ENCODE measurements around the gene ZFAND3.

ZFAND3 gene, protein sequence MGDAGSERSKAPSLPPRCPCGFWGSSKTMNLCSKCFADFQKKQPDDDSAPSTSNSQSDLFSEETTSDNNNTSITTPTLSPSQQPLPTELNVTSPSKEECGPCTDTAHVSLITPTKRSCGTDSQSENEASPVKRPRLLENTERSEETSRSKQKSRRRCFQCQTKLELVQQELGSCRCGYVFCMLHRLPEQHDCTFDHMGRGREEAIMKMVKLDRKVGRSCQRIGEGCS

DNA sequence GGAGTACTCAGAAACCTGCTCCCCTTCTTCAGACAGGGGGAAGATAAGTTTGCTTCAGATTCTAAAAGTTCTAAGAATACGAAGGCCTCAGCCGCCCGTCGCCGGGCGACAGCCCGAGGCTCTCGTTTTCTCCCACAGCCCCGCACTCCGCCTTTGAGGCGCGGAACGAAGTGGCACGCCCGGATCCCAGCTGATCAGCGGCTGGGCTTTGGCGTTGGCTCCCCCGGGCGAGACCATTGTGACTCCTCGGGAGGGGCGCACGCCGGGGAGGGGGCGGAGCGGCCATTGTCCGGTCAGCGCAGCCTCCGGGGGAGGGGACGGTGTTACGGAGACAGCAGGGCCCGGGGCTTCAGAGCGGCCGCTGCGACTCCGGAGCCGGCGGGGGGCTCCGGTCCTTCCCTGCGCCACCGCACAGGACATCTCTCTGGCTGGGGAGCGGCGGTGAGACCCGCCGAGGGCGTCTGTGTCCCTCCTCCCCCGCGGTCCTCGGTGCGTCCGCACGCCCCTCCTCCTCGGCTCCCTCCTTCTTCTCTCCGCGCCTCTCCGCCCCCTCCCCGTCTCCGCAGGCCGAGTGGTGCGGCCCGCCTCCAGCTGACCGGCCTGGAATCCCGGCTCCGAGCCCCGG is at the start of gene ZFAND3:
Gene ZFAND3, plus strand, starts transcription at position 551 of the 625 bp plus-strand sequence. CDS start 219 bp downstream, outside the sequence.
- DNase-seq = peak; percentile 85

DNA sequence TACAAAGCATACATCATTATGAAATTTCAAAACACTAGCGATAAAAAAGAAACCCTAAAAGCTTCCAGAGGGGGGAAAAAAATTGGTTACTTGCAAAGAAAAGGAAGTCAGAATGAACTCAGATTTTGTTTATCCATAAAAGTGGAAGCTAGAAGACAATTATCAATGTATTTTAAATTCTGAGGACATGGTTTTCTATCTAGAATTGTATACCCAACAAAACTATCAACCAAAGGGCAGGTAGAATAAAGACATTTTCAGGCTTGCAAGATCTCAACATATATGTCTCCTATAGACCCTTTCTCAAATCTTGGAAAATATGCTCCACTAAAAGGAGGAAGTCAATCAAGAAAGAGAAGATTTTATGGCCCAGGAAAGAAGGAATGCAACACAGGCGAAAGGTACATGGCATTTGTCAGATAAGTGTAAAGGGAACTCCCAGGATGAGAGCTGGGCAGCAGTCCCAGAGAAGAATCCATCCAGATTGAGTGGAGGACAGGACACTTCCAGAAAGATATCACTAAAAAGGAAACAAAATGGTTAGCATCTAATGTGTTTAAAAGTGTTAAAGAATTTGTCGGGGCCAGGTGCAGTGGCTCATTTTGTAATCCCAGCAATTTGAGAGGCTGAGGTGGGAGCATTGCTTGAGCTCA is 45.4 kb upstream of the ZFAND3 start:
- DNase-seq = no peak

DNA sequence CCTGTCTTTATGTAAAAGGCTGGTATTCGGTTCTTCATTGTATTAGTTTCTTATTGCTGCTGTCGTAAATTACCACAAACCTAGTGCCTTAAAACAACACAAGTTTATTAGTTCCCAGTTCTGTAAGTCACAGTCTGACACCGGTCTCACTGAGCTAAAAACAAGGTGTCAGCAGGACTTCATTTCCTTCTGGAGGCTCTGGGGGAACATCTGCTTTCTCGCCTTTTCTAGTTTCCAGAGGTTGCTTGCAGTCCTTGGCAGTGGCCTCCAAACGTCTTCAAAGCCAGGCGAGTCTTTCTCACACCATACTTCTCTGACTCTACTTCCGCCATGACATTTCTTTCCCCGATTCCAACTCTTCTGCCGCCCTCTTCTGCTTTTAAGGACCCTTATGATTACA is 43.0 kb upstream of the ZFAND3 start:
- DNase-seq = no peak

DNA sequence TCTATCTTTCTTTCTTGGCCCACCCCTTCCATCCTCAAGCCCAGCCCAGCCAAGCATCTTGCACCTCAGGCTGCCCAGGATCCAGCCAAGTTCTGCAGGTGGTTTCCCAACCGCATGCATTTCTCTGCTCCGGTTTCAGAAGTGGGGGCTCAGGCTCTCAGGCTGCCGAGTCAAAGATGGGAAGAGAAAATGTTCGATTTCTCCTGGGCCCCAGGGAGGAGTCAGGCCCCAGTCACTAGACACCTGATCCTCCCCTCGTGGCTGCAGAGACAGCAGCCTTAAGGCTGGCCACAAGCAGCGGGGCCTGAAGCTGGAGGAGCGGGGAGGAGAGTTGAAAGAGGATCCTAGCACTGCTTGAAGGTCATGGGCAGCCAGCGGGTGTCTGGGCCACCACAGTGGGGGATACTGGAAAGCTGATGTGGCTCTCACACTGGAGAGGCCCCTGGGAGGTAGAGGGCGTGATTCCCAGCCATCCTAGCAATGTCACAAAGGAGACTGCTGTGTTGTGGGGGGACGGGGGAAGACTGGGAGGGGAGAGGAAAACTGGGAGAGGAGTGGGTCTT is 42.2 kb upstream of the ZFAND3 start:
- no peak for DNase-seq

DNA sequence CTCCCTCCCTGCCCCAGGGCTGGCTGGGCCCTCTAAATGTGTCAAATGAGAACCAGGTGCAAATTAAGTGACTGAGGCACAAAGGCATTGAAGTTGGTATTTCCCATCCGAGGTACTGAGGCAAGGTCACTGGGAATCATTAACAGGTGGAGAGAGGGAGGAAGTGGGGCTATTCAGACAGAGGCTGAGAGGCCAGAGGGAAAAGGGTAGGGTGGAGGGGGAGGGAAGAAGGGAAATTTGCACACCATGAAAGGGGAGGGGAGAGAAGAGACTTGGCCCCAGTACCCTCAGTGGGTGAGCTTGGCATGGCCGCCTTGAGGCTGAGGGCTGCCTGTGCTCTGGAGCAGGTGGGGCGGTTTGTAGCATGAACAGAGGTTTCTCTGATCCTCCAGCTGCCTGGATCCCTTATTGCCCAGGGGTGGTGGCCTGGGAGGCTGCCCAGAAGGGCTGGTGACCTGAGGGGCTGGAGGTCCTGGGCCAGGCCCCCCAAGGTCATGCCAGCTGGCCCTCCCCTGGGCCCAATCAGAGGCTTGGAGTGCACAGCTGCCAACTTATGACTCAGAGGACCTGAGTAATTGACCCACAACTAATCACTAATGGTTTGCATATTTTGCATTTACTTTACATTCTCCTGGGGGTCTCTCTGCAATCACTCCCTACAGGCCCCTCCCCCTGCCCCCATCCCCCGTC is 40.3 kb upstream of the ZFAND3 start:
- no peak for DNase-seq

DNA sequence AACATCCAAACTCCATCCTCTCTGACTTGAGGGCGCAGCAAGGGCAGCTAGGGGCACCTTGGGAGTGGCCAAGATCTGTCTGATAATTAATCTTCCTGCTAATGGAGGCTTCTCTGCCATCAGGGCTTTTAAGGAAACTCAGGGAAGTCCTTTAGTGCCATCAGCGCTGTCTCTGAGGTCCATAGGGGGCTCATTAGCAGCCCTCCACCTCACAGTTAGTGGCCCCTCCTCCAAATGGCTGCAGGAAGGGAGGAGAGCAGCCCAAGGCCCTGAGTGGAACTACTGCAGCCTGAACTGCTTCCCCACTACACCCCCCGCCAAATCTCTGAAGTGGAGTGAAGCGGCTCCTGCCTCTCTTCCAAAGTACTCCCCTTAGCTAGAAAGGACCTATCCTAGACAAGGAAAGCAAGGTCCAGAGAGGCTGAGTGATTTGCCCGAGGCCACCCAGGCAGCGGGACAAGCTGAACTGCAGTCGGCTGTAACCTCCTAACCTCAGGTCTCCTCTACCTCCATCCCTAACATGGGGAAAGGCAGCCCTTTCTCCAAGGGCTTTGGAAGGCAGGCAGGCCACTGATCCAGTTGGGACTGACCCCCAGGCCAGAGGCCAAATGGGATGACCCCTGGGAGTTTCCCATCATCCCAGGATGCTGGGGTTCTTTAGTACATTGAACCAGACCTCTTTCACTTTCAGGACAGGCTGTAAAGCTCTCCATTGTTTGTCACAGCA is 39.5 kb upstream of the ZFAND3 start:
- DNase-seq = no peak

DNA sequence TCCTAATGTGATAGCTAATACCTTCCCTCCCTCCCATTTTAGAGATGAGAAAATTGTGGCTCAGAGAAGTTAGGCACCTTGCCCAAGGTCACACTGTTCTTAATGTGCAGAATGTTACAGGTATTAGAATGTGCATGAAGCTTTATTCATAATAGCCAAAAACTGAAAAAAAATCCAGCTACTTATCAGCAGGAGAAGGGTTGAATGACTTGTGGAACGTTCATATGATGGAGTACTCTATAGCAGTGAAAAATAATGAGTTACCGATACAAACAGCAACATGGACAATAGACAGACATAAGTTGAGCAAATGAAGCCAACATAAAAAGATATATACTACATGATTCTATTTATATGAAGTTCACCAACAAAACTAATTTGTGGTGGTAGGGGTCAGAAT is 37.7 kb upstream of the ZFAND3 start:
- DNase-seq = no peak

DNA sequence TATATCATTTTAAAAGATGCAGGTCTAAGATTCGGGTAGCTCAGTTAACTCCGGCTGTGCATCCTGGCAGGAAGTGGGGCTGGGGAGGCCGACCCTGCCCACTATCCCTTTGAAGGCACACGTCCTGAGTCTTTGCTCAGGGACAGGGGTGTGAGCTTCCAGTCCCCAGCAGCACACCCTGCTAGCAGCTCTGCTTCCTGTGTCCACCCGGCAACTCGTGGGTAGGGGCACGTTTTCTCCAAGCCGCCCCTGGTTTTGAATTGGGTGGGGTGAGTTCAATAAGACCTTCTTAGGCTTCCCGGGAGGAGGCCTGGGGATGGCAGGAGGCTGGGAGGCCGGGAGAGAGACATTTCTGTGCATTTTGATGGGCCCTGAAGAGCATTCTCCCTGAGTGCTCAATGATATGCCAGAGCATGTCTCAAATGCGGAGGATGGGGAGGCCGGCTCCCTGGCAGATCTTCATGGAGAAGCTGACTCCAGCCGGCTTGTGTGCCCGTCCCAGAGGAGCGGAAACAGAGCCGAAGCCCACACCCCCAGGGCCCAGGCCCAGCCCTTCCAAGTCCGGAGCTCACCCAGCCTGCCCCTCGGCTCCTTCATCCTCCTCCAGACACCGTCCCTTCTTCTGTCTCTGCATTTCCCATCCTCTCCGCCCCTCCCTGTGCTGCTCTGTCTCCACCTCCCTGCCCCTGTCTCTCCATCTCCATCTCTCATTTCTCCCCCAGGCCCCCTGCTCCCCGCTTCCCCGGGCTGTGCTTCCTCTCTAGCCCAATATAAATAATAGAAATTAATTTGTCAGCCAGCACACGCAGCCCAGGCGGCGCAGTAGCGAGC is 36.3 kb upstream of the ZFAND3 start:
- peak; percentile 6 for DNase-seq

DNA sequence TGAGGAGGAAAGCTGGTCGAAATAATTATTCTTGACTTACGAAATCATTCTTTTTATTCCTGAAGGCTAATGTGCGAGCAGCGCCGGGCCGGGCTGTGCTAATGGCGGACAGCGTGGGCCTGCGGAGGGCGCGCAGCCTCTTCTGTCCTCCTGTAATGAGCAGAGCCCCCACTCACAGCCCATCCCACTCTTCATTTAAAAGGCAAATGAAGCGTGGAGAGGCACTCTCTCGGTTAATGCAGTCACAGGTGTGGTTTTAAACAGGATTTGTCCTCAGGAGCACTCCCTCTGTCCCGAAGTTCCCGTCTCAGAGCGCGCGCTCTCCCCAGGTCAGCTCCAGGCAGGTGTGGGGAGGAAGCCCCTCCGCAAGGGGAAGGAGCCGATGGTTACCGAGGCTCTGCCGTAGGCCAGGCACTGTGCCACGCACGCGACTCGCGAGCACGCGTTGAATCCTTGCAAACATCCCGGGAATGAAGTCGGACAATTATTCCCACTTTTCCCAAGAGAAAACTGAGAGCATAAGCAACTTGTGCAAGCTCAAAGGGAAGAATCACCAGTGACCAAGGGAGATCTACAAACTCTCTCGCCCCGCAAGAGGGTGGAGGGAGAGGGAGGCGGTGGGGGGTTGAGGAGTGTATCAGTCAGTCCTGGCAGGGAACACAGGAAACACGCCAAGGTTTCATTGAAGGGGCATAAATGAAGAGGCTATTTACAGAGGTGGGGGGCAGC is 35.5 kb upstream of the ZFAND3 start:
- DNase-seq = peak; percentile 20

DNA sequence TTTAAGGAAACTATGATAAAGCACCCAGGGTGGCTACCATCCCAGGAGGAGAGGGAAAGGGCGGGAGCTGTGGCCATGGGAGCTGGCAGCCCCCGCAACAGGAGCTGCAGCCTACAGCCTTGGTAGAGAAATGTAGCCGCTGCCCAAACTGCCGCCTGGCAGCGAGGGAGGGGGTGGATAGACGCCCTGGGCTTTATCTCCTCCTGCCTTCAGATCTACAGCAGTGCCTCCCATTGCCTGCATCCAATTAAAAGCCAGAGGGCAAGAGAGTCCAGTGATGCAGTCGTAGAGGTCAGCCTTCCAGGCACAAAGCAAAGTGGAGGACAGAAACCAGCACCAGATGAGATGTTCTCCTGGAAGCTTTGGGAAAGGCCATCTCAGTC is 35.0 kb upstream of the ZFAND3 start:
- DNase-seq = no peak

DNA sequence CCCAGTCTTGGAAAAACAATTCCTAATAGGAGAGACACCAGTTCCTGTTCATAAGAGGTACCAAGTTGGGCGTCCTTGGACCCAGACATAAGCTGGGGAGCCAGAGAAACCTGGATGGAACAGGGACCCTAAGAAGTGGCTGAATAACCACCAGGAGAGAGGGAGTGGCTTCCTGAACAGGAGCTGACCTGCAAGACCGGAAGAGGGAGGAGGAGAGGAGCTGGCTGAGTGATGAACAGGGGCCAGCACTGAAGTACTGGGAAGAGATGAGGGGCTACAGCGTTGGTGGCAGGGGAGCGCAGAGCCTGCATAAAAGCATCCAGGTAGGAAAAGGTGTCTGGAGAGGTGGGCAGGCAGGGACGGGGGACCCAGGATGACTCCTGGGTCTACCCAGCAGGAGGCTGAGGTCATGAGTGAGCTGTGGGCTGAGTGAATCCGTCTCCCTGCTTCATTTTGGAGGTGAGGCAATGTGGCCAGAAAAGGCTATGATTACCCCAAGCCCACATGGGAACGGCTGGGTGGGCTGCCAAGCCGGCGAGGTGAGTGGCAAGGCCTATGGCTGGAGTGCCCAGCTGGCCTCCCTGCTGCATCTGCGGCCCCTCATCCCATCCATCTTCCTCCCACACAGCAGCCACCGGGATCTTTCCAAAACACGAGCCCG is 34.4 kb upstream of the ZFAND3 start:
- no peak for DNase-seq

DNA sequence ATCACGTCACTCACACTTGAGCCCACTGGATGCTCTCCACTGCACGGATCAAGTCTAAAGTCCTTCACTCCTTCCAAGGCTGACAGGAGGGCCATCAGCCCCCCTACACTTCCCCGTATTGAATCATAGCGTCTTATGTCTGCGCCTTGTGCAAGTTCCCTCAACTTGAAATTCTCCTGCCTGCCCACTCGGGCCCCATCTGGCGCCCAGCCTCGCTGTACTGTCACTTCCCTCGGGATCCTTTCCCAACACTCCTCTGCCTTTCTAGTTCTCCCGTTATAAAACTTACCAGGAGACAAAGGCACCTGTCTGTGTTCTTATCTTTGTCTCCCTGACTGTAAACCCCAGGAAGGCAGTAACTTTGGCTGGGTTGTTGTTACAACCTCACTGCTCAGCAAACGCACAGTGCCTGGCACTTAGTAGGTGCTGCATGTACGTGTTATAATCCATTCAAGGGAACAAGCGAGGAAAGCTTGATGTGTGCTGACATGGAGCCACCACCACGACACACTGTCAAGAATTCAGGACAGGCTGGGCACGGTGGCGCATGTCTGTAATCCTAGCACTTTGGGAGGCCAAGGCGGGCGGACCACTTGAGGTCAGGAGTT is 33.8 kb upstream of the ZFAND3 start:
- DNase-seq = no peak

DNA sequence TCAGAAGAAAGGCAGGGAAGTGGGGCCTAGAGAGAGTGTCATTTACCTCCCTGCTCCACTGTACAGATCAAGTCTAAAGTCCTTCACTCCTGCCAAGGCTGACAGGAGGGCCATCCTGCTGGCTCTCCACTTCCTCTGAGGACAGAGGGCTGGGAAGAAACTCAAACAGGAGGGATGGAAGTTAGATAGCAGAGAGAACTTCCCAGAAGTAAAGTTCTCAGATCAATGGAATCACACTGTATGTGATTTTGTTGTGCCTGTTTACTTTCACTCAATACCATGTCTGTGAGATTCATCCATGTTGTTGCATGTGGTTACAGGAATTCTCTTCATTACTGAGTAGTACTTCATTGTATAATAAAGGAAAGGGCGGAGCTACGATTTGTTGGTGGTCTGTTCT is 32.3 kb upstream of the ZFAND3 start:
- no peak for DNase-seq

DNA sequence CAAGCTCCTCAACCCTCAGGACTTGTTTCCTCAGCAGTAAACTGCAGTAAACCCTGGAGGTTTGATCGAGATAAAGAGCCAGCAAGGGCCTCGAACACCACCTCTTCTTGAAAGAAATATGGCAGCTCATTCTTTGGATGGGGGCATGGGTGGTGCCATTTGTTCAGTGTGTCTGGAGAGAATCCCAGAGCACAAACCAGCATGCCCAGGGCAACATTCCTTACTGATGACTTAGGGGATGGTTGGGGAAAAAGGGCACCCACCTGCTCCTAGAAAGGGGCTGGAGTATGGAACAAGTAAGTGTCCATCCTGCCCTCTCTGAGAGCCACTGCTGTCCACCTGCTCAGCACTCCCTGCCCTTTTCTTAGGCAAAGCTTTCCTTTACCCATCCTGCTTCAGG is 31.3 kb upstream of the ZFAND3 start:
- DNase-seq = no peak

DNA sequence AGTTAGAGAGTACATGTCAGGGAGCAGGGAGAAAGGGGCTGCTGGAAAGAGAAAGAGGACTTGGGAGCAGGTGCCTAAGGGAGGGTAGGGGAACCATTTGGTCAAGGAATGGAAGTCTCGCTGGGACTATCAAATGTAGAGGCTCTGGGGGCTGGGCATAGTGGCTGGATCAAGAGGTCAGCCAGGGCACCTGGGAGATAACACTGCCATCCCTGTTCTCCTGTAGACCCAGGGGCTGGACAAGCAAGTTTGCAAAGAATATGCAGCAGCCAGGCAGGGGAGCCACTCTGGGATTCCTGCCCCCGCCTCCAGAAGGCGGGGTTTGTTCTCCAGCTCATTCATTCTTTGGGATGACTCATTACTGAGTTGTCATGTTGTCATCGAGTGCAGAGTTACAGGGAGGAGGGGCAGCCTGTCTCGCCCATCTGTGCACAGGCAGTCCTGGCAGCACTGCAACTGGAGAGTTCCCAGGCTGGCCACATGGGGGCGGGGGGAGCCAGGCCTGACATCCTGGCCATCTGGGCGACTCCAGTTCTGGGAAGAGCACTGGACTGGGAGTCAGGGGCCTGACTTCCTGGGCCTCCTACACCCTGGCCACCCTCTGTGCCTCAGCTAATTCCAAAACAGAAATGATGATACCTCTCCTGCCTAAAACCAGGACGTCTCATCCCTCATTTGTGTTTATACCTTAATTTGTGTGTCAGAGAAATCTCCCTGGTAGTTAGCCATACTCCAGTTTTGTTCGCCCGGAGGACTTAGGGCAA is 28.2 kb upstream of the ZFAND3 start:
- peak; percentile 79 for DNase-seq

DNA sequence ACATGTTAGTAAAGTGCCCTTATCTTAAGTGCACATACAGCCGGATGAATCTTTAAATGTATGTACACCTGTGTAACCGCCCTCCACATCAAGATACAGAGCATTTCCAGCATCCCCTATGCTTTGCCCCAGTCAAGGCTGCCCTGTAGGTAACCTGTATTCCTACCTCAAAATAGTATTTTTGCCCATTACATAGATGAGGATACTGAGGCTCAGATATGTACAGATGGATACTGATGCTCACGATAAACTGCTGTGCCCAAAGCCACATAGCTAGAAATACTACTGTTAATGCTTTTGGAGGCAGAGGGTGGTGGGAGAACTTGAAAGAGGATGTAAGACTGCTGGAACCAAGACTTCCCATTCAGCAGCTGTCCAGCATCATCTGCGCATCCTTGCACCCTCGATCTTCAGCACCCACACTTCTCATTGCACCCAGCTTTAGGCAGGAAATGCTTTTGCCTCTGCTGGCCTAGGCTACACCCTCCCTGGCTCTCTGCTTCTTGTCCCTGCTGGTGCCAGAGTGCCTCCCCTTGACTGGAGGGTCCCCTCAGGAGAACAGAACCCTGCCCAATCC is 27.0 kb upstream of the ZFAND3 start:
- DNase-seq = no peak

DNA sequence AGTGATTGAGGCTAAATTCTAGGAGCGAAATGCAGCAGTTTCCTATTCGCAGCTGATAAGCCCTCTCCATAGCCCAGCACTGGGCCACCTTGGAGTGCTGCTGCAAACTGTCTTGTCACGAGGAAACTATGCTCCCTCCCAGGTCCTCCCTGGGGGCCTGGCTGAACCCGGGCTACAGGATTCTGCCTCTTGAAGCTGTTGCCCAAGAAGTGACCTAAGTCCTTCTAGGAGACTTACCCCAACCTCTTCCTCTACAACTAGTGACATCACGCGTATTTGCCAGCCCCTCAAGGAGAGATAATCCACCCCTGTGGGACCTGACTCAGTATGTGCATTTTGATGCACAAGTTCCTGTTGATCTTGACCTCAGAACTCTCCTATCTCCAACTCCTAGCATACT is 26.5 kb upstream of the ZFAND3 start:
- DNase-seq = no peak

DNA sequence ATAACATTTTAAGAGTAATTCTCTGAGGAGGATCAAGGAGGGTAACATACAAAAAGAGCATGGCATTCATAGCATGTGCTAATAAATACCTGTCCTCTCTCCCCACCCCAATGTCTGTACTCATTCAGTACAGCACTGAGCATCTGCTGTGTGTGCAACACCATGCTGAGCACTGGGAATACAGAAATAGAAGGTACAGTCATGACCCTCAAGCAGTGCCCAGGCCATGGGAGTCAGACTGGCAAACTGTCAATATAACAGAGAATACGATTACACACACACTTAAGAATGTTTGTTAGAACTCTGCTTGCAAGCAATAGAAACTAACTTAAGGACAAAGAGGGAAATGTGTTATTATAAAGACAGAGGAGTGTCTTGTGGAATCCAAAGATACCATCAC is 24.7 kb upstream of the ZFAND3 start:
- no peak for DNase-seq
